Mucosa of descending colon (tissue), 3 donors: ENCODE results near the gene WDR20. TPM values are rescaled to one million over a fixed set of nuclear protein-coding genes. Genes with fewer than 3 reads are reported as not detected.

ENCODE experiments used
- ATAC-seq: fragments of 200-7000 bp; cut with Tn5 transposase; one replicate; pipeline ENCODE4 v1.9.1; 2020; ENCODE audit warnings: mild to moderate bottlenecking, moderate library complexity
- DNase-seq, 3 donors: peaks; one replicate each; pipeline ENCODE4 v3.0.0-alpha.2; 2020
- H3K36me3 ChIP-seq: fragments of 200-600 bp; one replicate; pipeline ENCODE4 v1.8.0; 2021; ENCODE audit warnings: low read depth, mild to moderate bottlenecking
- H3K4me1 ChIP-seq: fragments of 200-600 bp; one replicate; pipeline ENCODE4 v1.8.0; 2021; ENCODE audit warnings: low read depth, mild to moderate bottlenecking
- H3K4me3 ChIP-seq: fragments of 200-600 bp; one replicate; pipeline ENCODE4 v1.8.0; 2021; ENCODE audit warnings: mild to moderate bottlenecking
- H3K9me3 ChIP-seq: fragments of 200-600 bp; one replicate; pipeline ENCODE4 v1.8.0; 2021; ENCODE audit warnings: mild to moderate bottlenecking
- CTCF ChIP-seq: fragments of 200-600 bp; IDR thresholded peaks from one replicate; pipeline ENCODE4 v1.8.0; 2022; ENCODE audit warnings: antibody characterized with exemption, mild to moderate bottlenecking
- intact Hi-C, 2 donors: fragments of 100-400 bp; cut with DNase I in 1 of 2; cut with micrococcal nuclease in 1 of 2; formaldehyde crosslinking; loops; one replicate each; pipeline versions ENCODE4 v1.11.0 to v1.11.1; 2022; cut with DNase I, micrococcal nuclease
- total RNA-seq, 3 donors: library from RNA; stranded (reverse); fragmentation: NEBNext Ultra II Directional in 2 of 3; extraction: Animal tissue kit (Norgen Biotek cat#: 25700) in 2 of 3; gene quantifications; one replicate each; pipeline versions ENCODE4 v1.2.1 to v1.2.4, GENCODE V29; 2021 to 2023
- donor health status: DM: no; HTN: no; CAD: no; lungs with moderate emphysema.
- donor health status: DM: no; HTN: no; CAD: no.
- donor health status: DM: no; HTN: yes; CAD: no.

Gene WDR20
- total RNA-seq, 3 donors from 2014 or later = 36.2 to 49.4 (median 40.9) TPM

- Histone ChIP-seq H3K36me3 (no peaks in the 10 kb centered on the region), H3K9me3 (no peaks in the 10 kb centered on the region), H3K4me3 (no peak overlapping the region), H3K4me1 (no peaks in the 10 kb centered on the region)
- DNase-seq (no peak), ATAC-seq (no peak)
- intact Hi-C loops = no loop called here
- TF ChIP-seq CTCF = no peak
Measured at GRCh38 chr14:102183886-102184285, 44.2 kb downstream of the WDR20 start.

GRCh38 chr14:102184316-102185035 is 44.8 kb downstream of the WDR20 start:
- no peak for DNase-seq
- intact Hi-C loops = no loop called here
- no peak for TF ChIP-seq CTCF
- no peak for ATAC-seq
- Histone ChIP-seq H3K4me1 (no peaks in the 10 kb centered on the region), H3K9me3 (no peaks in the 10 kb centered on the region), H3K36me3 (no peaks in the 10 kb centered on the region), H3K4me3 (no peak overlapping the region)

- intact Hi-C loops = no loop called here
- peak in 1 of 3 donors; percentile 26 for DNase-seq
- no peaks in the 10 kb centered on the region for H3K4me1 ChIP-seq
Measured at GRCh38 chr14:102185360-102185759, 45.7 kb downstream of the WDR20 start.

GRCh38 chr14:102187044-102187443 is 47.3 kb downstream of the WDR20 start:
- no peak overlapping the region for H3K4me3 ChIP-seq
- H3K4me1 ChIP-seq = no peaks in the 10 kb centered on the region
- peak; percentile 13 for ATAC-seq
- no peaks in the 10 kb centered on the region for H3K36me3 ChIP-seq
- intact Hi-C loops = no loop called here
- no peak for DNase-seq
- H3K9me3 ChIP-seq = no peaks in the 10 kb centered on the region
- TF ChIP-seq CTCF = no peak

More at GRCh38 chr14:102185360-102185759, 45.7 kb downstream of the WDR20 start:
- no peaks in the 10 kb centered on the region for H3K36me3 ChIP-seq
- no peak overlapping the region for H3K4me3 ChIP-seq
- no peak for TF ChIP-seq CTCF
- no peaks in the 10 kb centered on the region for H3K9me3 ChIP-seq
- peak; percentile 86 for ATAC-seq

GRCh38 chr14:102187568-102188001 is 47.9 kb downstream of the WDR20 start:
- no peak overlapping the region for H3K4me3 ChIP-seq
- DNase-seq (no peak), ATAC-seq (no peak)
- H3K9me3 ChIP-seq = no peaks in the 10 kb centered on the region
- no peaks in the 10 kb centered on the region for H3K36me3 ChIP-seq
- H3K4me1 ChIP-seq = no peaks in the 10 kb centered on the region
- intact Hi-C loops = no loop called here
- no peak for TF ChIP-seq CTCF
